ENCODE results near the gene OGFR.

- no peak for TF ChIP-seq CTCF (IDR thresholded peaks at IDR 0.05)
- TF ChIP-seq POLR2A (IDR thresholded peaks at IDR 0.05) = no peak
- TF ChIP-seq EP300 (IDR thresholded peaks at IDR 0.05) = no peak
Observed at GRCh38 chr20:62796699-62797491, 7.7 kb upstream of the OGFR start.
